Hematopoietic multipotent progenitor cell treated with erythropoietin and hydrocortisone succinate and interleukin-3 and kit ligand, for 8 days (in vitro differentiated cells): ENCODE results near the gene NR5A2.

Experiments used
- DNase-seq: peaks from one replicate; pipeline ENCODE4 v3.0.0-alpha.2; 2015

Gene NR5A2

DNA sequence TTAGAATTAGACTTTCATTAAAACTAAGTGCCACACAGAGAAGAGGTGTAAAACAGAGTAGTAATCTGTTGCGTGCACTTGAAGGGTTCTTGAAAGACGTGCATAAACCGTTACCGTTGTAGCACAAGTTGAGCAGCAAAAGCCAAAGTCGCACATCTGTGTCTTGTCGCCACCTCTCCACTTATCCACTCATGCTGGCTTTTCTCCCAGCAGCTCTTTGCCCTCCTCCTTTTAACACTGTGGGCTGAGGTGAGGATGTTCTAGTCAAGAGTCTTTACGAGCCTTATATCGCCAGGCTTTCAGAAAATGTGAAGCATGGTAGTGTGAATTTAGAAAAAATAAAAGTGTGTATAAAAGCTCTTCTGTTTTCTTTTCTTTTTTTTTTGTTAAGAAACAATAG is 48.0 kb downstream of the NR5A2 start:
- DNase-seq = no peak

DNA sequence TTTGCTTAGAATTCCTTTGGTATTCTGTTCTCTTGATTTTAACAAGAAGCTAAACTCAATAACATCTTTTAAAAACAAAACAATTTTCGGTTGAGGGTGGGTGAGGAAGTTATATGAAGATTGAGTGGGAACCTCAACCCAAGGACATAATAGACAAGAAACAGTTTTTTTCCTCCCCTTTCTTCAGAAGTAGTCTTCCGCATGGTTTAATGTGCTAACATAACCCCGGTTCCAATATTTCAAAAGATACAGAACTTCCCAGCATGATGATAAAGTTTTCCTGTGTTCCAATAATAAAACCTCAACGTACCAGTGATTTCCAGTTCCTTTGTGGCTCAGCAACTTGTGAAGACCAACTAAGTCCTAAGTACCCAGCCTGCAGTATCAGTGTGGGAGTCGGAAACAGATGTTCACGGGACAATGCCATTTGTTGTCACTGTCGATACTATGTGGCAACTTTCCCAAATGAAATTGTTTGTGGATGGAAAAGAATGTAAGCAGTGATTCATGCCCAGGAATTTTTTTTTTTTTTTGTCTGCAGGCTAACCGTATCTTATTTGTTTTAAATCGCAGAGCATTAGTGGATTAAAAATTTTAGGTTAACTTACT is 48.5 kb downstream of the NR5A2 start:
- DNase-seq = no peak

DNA sequence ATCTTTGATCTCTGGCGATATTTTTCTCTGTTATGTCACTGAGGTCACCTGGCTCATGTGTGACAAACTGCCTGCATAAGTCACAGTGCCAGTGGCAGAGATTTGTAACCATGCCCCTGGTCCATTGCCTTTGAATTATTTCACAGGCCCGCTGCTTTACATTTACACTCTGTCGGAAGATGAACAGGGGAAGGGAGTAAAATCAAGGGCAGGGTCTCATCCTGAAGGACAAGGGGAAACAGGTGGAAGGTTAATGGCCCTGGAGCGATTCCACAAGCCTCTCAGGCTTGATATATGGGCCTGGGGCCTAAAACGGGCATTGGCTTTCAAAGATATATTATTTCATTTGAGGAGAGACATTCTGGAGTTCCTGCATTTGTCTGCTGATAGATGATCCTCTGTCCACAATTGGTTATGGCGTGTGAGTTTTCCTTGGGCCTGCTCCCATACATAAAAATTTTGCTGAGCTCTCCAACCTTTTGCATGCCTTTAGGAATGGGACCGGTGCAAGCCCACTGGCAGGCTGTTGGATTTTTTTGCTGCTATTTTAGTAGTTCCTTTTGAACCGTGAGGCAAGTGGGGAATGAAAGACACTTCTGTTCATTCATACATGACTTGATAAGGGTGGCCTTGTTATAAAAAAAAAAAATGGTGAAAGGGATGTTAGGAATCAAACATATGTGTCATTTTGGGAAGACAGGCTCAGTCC is 51.9 kb downstream of the NR5A2 start:
- DNase-seq = no peak

DNA sequence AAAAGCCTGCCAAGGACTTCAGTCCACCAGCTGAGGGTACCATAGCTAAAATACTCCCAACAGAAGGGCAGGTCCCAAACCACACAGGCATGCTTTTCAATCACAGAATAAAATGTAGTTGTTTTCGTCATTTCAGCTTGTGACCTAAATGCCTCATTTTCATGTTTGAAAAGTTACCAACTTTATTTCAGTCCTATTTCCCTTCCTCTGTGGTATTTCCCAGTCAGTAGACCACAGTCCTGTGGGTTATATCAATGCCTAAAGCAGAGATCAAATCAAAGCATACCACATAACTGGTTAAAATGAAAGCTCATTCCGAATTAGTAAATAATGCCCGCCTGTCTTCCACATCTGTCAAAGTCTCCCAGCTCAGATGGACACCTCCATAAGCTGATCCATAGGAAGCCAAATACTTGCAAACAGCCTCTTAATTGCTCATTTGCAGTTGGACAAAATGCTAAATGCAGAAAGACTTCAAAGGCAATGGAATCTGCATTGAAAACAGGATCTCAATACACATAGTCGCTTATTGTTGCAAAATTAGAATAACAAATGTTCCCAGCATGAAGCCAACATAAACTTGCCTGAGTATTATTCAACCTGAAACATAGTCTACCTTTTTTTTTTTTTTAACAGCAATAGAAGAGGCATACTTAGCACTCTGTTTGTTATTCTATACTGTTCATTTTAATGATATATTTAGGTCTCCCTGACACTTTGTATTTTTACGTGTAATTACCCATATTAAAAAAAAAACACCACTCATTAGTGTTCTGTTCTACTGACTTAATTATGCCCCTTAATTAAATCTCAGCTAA is 53.9 kb downstream of the NR5A2 start:
- DNase-seq = no peak

DNA sequence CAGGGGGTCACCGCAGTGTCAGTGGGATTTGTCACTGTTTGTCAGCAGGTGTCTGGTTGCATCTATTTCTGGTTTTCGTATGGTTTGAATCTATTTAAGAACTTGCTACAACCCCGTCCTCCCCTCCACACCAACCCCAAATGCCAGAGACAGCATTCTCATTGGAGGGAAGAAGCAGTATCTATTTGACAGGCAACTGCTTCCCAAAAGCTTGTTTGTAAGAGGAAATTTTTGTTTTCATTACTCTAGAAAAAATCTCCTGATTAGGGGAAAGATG is 54.4 kb downstream of the NR5A2 start:
- DNase-seq = no peak

DNA sequence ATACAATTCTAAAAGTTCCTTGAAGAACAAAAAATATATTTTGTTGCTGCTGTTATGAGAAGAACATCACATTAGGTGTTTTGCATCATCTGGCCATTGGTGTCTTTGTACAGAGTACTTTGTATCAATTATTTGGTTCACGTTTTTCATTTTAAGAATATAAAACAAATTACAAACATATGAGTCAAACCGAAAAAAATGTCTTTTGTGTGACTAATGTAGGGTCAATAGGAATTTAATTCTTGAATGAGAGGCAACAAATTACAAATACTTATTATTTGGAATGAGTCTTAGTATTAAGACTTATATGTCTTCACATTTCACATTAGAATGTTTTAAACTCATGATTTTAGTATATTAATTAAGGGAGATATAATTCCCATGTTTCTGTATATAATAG is 54.8 kb downstream of the NR5A2 start:
- DNase-seq = no peak

DNA sequence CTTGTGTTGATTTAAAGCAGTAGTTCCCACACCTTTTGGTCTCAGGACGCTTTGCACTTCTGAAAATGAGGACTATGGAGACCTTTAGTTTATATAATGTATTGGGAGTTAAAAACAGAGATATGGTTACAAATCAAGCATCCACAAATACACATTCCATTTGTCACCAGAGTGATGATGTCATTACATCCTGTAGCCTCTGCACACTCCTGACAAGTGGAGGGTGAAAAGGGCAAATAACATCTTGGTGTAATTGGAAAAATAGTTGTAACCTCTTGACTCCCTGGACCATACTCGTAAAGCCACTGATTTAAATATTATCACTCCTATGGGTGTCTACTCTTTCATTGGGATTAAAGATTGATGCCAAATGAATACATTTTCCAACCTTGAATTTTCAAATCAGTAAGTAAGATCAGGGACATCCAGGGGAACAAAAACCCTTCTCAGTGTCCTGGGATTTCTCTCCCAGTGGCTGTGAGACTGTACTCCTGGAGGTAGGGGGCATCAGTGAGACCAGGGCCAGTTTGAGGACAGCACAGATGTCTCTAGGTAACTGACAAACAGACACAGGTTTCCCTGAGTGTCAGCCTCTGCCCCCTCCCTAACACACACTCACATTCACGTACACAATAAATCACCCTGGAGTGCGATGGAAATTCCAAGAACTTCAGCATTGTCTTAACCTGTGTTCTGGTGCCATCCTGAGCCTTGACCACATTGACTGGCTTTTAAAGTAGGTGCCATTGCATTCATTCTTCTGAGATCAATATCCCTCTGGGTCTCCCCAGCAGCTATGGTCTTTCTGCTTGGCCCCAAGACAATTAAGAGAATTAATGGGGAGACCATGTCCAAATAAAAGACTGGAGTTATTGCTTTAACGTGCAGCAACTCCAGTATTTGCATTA is 63.0 kb downstream of the NR5A2 start:
- DNase-seq = peak; percentile 17

DNA sequence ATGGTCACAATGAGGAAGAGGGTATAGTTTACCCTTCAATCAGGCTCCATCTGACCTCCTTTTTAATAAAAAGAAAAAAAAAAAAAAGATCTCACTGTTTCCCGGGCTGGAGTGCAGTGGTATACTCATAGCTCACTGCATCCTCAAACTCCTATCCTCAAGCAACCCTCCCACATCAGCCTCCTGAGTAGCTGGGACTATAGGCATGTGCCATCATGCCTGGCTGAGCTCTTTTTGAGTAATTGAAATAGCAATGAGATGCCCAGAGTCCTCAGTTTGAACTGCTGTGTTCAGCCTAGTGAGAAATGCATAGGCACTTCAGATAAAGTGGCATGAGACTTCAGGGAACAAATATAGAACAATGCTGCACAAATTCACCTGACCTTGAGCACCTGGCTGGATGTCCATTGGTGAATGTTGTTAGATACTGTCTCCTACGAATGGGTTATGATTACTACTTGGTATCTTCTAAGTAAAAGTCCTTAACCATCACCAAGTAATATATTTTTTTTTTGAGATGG is 67.6 kb downstream of the NR5A2 start:
- DNase-seq = no peak

DNA sequence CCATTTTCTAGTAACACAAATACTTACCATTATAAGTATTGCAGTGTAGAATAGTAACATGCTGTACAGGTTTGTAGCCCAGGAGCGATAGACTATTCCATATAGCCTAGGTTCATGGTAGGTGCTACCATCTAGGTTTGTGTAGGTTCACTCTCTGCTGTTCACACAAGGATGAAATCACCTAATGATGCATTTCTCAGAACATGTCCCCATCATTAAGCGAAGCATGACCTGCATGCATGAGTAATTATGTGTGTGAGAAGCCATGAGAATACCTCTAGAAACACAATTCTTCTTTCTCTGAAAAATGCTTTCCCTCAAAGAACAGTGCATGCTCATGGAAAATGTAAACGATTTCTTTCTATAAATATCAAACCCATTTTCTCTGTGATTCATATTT is 69.3 kb downstream of the NR5A2 start:
- no peak for DNase-seq

DNA sequence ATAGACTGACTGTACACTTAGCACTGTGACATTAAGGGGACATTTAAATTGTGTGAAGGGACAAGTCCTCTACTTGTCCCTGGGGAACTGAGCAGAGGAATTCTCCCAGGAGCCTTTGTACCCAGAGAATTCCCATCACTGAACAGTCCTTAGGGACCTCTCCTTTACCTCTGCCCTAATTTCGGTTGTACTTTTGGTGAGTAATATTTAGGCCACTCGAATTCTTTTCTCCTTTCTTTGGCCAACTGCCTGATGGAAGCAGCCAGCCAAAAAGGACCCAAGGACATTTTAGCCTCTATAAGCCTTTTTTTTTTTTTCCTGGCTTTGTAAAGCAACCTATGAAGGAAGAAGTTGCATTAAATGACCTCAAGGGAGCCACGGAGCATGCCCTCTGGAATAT is 71.5 kb downstream of the NR5A2 start:
- no peak for DNase-seq

DNA sequence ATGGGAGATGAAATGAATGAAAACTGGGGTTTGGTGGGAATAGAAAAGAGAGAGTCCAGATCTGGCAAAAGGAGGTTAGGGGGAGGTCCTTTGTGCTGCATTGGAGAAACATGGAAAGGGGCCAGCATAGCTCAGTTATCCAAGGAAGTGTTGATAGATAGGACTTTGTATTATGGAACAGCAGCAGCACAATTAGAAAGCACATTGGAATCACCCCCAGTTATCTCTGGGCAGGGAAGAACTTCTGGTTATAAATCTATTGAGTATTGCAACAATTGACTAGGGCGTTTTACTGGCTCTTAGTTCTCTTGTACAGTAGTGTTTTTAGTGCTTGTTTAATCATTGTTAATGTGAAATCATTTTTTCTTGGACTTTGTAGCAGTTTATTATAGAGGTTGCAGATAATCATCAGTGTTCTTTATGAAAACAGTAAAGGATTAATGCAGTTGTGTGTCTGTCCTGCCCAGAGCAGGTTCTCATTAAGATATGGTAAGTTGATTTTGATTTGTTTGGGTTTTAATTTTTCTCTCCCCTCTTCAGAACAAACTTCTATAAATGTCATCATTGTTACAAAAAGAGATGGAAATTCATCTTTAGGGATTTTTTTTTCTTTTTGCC is 76.6 kb downstream of the NR5A2 start:
- DNase-seq = no peak

DNA sequence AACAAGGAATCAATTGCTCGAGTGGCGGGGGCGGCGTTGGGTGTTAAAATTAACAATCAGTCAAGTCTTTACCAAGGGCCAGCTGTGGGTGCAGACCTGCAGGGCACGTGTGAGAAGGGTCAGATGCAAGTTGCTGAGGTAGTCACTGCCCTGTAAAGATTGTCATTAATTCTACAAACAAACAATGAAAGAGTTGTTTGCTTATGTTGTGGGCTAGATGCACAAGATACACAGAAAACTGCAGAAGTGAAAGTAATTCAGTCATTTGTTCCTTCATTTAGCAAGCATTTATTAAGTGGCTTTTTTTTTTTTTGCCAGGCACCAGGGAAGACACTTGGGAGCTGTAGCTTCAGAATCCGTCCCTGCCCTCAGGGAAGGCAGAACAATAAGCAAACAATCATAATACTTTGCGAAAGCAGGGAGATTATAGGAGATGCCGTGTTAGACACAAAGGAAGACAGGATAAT is 79.5 kb downstream of the NR5A2 start:
- no peak for DNase-seq

DNA sequence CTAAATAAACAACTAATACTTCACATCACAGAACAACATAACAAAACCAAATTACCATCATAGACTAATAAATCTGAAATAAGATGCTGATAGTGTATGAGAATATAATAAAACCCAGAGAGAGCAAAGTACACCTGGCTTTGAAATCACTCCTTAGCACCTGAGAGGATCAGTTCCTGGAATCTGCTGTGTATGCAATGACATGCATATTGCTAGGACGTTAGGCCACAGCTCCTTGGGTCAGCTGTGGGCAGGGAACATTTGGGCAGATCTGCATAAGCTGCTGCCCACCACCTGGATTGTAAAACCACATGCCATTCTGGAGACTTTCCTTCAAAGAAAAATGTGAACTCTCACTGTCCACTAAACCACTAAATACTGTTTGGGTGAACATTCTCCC is 81.1 kb downstream of the NR5A2 start:
- no peak for DNase-seq

DNA sequence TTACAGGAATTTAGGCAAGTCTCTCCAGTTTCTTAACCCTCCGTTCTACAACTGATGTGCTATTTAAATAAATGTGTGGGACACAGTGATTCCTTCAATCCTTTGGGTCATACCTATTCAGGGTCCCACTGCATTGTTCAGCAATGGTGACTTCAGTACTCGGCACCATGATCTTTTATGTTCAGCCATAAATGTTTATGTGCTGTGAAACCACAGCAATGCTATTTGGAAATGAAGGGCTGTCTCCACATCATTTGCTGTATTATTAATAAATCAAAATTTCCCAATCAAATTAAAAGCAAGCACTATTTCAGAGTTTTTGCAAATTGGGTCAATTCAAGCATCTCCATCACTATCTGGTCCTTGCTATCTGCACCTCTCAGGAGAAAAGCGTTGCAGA is 84.8 kb downstream of the NR5A2 start:
- DNase-seq = no peak

DNA sequence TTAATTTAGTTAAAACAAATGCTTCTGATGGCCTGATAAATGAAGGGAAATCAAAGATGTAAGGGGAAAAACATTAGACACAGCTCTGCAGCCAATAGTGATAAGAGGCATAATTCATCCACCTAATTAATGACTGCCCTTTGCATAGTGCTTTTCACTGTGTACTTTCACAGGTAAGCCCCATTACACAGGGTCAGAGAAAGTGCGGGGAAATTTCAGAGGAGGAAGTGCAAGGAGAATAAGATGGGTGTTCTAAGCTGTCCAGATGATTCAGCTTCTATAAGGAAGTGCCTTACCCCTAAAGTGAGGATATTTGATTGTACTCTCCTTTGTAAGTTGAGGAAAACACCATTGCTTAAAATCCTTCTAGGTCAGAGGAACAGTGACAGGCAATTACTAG is 88.0 kb downstream of the NR5A2 start:
- DNase-seq = no peak

DNA sequence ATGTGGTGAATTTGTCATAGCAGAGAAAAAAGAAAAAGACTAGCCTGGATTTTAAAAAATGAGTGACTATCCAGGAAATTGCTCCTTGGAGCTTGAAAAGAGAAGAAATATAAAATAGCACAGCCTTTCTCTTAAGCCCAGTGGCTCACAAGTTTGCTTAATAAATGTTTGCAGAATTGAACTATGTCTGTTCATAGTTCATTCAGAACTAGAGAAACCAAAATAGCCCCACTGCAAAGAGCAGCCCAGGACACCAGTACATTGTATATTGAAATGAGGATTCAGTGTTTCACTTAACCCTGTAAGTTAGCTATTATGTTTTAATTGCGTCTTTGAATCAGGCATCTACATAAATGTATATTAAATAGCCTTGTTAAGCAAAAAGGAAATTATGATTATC is 88.8 kb downstream of the NR5A2 start:
- DNase-seq = no peak

DNA sequence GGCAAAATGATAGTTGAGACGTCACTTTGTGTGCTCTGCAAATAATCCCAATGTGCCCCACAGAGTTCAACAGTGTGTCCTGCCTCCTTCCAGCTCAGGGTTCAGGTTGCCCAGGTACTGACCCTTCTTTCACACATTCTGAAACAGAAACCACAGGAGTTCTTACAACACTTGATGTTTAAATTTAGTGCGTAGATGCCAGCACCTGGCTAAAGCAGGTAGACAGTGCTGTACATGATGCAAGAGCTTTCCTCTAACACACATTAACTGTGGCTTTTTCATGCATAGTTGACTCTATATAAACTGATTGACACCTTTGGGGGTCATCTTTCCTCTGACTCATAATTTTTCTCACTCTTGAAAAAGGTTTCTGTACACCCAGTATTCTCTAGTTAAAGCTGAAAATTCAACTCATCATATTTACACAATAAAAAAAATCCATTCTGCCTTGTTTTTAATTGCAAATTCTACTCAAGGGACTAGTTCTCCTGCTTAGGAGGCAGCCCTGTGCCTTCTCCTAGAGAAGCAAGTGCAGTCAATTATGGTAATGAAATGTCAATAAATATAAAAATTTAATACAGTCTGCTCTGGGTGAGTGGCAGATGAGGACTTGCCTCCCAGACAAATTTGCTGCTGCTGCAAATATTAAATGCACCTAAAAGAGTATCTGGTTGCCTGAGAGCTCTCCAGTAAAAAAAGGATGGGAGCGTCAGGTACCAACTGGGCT is 91.4 kb downstream of the NR5A2 start:
- no peak for DNase-seq

DNA sequence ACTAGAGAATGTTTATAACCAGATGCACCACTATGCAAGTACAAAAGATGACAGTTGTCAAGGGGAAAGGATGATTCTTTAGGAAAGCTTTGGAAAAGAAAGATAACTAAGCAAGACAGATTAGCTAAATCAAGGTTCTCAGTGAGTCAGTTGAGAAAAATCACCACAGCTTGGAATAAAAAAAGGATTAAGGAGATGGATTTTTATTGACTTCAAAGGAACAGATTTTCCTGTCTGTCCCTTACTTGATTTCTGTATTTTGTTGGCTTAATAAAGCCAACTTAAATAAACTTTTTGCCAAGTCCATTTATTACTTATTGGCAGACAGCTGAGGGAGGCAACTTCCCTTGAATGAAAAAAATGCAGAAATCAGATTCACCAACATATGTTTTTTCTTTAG is 93.9 kb downstream of the NR5A2 start:
- DNase-seq = no peak

DNA sequence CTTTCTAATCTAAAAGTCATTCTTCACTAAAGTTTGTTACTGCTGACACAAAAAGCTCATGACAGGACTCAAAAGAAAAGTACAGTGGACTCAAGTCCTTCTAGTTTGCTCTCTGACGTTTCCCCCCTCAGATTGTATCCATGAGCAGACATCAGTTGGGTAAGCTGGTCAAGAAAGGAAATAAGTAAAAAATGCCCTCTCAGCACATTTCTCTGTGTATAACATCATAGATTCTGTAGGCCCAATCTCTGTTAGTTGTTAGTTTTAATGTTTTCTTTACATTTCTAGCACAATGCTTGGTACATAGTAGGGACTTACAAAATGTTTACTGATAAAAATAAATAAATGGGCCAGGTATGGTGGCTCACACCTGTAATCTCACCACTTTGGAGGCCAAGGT is 96.8 kb downstream of the NR5A2 start:
- DNase-seq = no peak

DNA sequence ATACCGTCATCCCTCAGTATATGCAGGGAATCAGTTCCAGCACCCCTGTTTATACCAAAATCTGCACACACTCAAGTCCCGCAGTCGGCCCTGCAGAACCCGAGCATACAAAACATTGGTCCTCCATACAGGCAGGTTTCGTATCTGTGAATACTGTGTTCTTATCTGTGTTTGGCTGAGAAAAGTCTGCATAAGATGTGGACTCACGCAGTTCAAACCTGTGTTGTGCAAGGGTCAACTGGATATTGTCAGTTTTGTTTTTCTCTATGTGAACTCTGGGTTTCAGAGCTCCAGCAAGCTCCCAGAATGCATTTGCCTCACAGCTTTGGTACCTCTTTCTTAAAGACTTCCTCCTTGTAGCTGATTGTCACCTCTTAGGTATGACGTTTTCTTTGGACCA is 100.6 kb downstream of the NR5A2 start:
- no peak for DNase-seq

DNA sequence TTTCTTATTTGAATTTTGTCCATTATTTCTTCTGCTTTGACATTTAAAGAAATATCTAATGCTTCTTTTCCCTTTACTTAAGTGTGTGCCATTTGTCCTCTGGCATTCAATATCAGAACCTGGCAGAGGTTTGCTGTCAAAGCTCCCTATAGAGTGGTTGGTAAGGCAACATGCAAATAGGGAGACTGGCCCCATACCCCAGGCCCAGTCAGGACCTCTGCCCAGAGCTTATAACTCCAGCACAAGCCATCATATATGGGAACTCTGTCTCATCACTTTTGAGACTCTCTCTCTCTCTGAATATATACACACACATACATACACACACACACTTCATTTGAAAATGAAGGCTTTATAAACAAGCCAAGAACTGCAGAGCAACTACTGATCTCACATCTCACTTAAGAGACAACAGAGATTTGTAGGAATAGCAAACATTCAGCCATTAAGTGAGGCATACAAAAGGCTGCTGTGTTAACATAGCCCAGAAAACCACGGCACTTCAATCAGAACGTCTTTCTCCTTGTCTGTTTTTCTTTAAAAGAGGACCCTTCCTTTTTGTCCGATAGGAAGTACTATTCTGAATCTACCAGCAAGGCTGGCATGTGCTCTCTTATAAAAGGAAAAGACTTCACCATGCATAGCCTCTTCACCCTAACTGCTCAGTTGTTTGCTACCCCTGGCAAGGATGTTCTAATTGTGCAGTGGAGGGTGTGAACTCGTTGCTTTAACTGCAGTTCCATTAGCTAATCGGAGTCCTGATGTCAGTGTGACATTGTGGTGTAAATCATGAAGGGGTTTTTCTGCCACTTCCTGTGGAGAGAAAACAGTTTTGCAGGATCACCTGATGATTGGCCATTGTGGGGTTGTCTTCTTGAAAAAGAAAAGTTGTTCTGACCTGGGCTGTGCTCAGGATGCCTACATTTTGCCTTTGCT is 101.7 kb downstream of the NR5A2 start:
- DNase-seq = no peak
